Neutrophil (primary cell): ENCODE data around the gene BTBD9.

ENCODE experiments used
- H3K27ac ChIP-seq: fragments of 200-600 bp; sonication (generic); 2 replicates; pipeline ENCODE4 v1.5.1; 2016; ENCODE audit warnings: mild to moderate bottlenecking, moderate library complexity
- H3K27me3 ChIP-seq: fragments of 200-600 bp; sonication (generic); 2 replicates; pipeline ENCODE4 v1.6.0; 2016; ENCODE audit warnings: mild to moderate bottlenecking
- H3K36me3 ChIP-seq: fragments of 200-600 bp; sonication (generic); 2 replicates; pipeline ENCODE4 v1.5.1; 2017
- H3K4me1 ChIP-seq, 2 experiments: fragments of 200-600 bp in 1 of 2; sonication (generic) in 1 of 2; 1 replicate in 1 of 2; 2 replicates in 1 of 2; pipeline versions ENCODE4 v1.5.1 to v1.6.1; 2013 to 2016; ENCODE audit warnings: low read depth in 1 of 2, low read length in 1 of 2, mild to moderate bottlenecking in 1 of 2, moderate library complexity in 1 of 2; ENCODE audit not compliant: control insufficient read depth in 1 of 2, insufficient read depth in 1 of 2
- H3K4me3 ChIP-seq, 2 experiments: fragments of 200-600 bp in 1 of 2; sonication (generic) in 1 of 2; 1 replicate in 1 of 2; 2 replicates in 1 of 2; pipeline ENCODE4 v1.5.1; 2013 to 2016; ENCODE audit warnings: low read depth in 1 of 2, low read length in 1 of 2, mild to moderate bottlenecking in 1 of 2, moderate library complexity in 1 of 2
- H3K9me3 ChIP-seq: fragments of 200-600 bp; sonication (generic); 2 replicates; pipeline ENCODE4 v1.5.1; 2016
- CTCF ChIP-seq: fragments of 200-600 bp; sonication (generic); IDR thresholded peaks from 2 replicates; pipeline ENCODE4 v1.5.1; 2016; ENCODE audit warnings: antibody characterized with exemption

Gene BTBD9

GRCh38 chr6:38656896-38657295, 17.2 kb upstream of the BTBD9 start:
- TF ChIP-seq CTCF = no peak
- H3K27ac ChIP-seq = no peak overlapping the region
- no peaks in the 10 kb centered on the region for H3K27me3 ChIP-seq
- H3K9me3 ChIP-seq = no peaks in the 10 kb centered on the region
- H3K36me3 ChIP-seq = no peaks in the 10 kb centered on the region
- H3K4me3 ChIP-seq = no peak overlapping the region
- H3K4me1 ChIP-seq = no peaks in the 10 kb centered on the region

DNA sequence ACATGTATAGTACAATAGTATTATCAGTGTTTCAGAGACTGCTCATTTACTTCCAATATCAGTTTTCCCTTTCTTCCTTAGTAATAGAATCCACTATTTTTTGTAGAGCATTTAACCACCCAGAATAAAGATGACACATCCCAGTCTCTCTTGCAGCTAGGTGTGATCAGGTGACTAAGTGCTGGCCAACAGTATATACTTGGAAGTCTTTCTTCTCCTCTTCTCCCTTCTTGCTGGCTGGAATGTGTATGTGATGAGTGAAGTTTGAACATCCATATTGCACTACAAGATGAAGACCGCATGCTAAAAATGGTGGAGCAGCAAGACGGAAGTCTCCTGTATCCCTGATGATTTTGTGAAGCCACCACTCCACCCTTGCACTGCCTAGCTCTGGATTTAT, 14.5 kb upstream of the BTBD9 start:
- H3K27ac ChIP-seq = no peak overlapping the region
- H3K9me3 ChIP-seq = no peaks in the 10 kb centered on the region
- H3K36me3 ChIP-seq = no peaks in the 10 kb centered on the region
- no peak overlapping the region for H3K4me3 ChIP-seq
- TF ChIP-seq CTCF = no peak
- H3K4me1 ChIP-seq = no peaks in the 10 kb centered on the region
- no peaks in the 10 kb centered on the region for H3K27me3 ChIP-seq

DNA sequence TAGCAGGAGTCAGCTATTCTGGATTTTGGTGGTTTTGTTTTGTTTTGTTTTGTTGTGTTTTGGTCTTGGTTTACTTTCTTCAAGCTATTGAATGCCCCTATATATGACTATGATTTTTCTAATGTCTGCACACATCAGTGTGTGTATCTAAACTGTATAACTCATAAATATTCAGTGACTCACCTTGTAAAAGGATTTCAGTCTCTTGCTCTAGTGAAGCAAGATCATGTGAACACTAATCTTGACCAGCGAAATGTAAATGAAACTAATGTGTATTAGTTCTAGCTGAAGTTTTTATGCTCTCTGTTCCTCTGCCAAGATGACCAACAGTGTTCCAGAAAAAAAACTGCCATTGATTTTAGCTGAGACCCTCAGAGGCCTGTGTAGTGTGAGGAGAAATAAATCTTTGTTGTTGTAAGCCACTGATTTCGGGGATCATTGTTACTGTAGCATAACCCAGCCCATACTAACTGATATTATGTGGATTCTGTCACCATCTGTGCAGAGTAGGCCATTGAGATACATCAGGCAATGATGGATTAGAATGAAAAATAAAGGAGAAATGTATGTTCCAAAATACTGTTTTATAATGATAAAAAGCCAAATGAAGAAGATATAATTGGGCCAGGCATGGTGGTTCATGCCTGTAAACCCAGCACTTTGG, 11.5 kb upstream of the BTBD9 start:
- Histone ChIP-seq H3K4me1 (no peaks in the 10 kb centered on the region), H3K9me3 (no peaks in the 10 kb centered on the region), H3K27me3 (no peaks in the 10 kb centered on the region), H3K27ac (no peak overlapping the region), H3K4me3 (no peak overlapping the region), H3K36me3 (no peaks in the 10 kb centered on the region)
- no peak for TF ChIP-seq CTCF

- H3K4me3 ChIP-seq = no peak overlapping the region
- H3K4me1 ChIP-seq = no peaks in the 10 kb centered on the region
- H3K27me3 ChIP-seq = no peaks in the 10 kb centered on the region
- no peaks in the 10 kb centered on the region for H3K36me3 ChIP-seq
- H3K27ac ChIP-seq = no peak overlapping the region
- TF ChIP-seq CTCF = no peak
- H3K9me3 ChIP-seq = no peaks in the 10 kb centered on the region
Observed at GRCh38 chr6:38650207-38650752, 10.6 kb upstream of the BTBD9 start.

GRCh38 chr6:38649744-38650143, 10.0 kb upstream of the BTBD9 start:
- no peak overlapping the region for H3K4me3 ChIP-seq
- no peaks in the 10 kb centered on the region for H3K4me1 ChIP-seq
- H3K36me3 ChIP-seq = no peaks in the 10 kb centered on the region
- TF ChIP-seq CTCF = no peak
- no peak overlapping the region for H3K27ac ChIP-seq
- H3K27me3 ChIP-seq = no peaks in the 10 kb centered on the region
- no peaks in the 10 kb centered on the region for H3K9me3 ChIP-seq
